ENCODE results near the gene ADGRV1. TPM values are rescaled to one million over a fixed set of nuclear protein-coding genes. Genes with fewer than 3 reads are reported as not detected.
"Not testable (repeated sequence)": the region's sequence is repeated elsewhere in the genome, so short reads cannot be mapped to it uniquely, and the experiment has no call there.

ADGRV1 gene
- total RNA-seq, 4 donors from 2014 or later: 1.9 to 11.3 TPM; not detected in 2

- Histone ChIP-seq H3K9me3 (no peaks in the 10 kb centered on the region), H3K4me3 (no peak overlapping the region), H3K27ac (no peak overlapping the region), H3K36me3 (no peaks in the 10 kb centered on the region), H3K27me3 (no peaks in the 10 kb centered on the region), H3K4me1 (no peaks in the 10 kb centered on the region)
- no peak for TF ChIP-seq POLR2A (IDR thresholded peaks at IDR 0.05)
- TF ChIP-seq, protein P1, sequence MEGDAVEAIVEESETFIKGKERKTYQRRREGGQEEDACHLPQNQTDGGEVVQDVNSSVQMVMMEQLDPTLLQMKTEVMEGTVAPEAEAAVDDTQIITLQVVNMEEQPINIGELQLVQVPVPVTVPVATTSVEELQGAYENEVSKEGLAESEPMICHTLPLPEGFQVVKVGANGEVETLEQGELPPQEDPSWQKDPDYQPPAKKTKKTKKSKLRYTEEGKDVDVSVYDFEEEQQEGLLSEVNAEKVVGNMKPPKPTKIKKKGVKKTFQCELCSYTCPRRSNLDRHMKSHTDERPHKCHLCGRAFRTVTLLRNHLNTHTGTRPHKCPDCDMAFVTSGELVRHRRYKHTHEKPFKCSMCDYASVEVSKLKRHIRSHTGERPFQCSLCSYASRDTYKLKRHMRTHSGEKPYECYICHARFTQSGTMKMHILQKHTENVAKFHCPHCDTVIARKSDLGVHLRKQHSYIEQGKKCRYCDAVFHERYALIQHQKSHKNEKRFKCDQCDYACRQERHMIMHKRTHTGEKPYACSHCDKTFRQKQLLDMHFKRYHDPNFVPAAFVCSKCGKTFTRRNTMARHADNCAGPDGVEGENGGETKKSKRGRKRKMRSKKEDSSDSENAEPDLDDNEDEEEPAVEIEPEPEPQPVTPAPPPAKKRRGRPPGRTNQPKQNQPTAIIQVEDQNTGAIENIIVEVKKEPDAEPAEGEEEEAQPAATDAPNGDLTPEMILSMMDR (IDR thresholded peaks at IDR 0.05): no peak
- intact Hi-C loops (cut with DNase I; ENCODE audit: low total_unique reads): no loop called here
- DNase-seq: no peak
Measured at GRCh38 chr5:91033370-91033769, 474.8 kb downstream of the ADGRV1 start.

DNA sequence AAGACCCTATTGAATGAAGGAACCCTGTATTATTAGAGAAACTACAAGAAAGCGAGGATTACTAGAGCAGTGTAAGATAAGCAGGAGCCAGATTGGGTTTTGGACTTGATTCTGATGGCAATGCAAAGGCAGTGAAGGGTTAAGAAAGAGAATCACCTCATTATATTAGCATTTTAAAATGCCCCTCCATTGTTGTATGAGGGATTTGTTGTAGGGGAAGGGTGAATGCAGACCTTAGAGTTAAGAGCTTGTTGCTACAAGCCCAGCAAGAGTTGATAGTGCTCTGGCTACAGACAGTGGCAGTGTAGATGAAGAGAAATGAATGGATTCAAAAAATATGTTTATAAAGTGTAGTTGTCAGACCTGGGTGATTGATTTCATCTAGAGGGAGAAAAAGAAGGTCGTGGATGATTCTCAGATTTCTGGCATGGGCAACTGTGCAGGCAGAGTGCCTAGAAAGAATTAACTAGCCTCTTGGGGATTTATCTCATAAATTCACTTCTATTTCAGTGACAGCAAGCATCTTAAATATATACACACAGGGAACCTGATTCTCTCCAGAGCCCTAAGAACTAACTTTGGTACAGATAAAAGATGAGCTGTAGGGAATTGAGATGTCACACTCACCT is 479.7 kb downstream of the ADGRV1 start:
- TF ChIP-seq POLR2A (IDR thresholded peaks at IDR 0.05): no peak

DNA sequence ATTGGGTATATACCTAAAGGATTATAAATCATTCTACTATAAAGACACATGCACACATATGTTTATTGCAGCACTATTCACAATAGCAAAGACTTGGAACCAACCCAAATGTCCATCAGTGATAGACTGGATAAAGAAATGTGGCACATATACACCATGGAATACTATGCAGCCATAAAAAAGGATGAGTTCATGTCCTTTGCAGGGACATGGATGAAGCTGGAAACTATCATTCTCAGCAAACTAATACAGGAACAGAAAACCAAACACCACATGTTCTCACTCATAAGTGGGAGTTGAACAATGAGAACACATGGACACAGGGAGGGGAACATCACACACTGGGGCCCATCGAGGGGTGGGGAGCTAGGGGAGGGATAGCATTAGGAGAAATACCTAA is 482.5 kb downstream of the ADGRV1 start:
- H3K4me3 ChIP-seq; H3K9me3 ChIP-seq; H3K4me1 ChIP-seq; H3K27ac ChIP-seq; DNase-seq; H3K27me3 ChIP-seq; intact Hi-C loops (cut with DNase I; ENCODE audit: low total_unique reads); H3K36me3 ChIP-seq: not testable (repeated sequence)

More for the DNA sequence above, 479.7 kb downstream of the ADGRV1 start:
- Histone ChIP-seq H3K9me3 (no peaks in the 10 kb centered on the region), H3K4me3 (no peak overlapping the region), H3K27me3 (no peaks in the 10 kb centered on the region), H3K36me3 (no peaks in the 10 kb centered on the region), H3K4me1 (no peaks in the 10 kb centered on the region), H3K27ac (peak overlapping the region in 1 of 2 donors; percentile 23)
- intact Hi-C loops (cut with DNase I; ENCODE audit: low total_unique reads): no loop called here
- peak in 1 of 2 donors; percentile 15 for DNase-seq

- intact Hi-C loops (cut with DNase I; ENCODE audit: low total_unique reads): no loop called here
- TF ChIP-seq POLR2A (IDR thresholded peaks at IDR 0.05): no peak
- TF ChIP-seq, protein P1 (IDR thresholded peaks at IDR 0.05): no peak
- Histone ChIP-seq H3K4me1 (no peaks in the 10 kb centered on the region), H3K27ac (no peak overlapping the region), H3K27me3 (no peaks in the 10 kb centered on the region), H3K9me3 (no peaks in the 10 kb centered on the region), H3K4me3 (no peak overlapping the region), H3K36me3 (no peaks in the 10 kb centered on the region)
- no peak for DNase-seq
Measured at GRCh38 chr5:91042247-91042935, 483.8 kb downstream of the ADGRV1 start.

DNA sequence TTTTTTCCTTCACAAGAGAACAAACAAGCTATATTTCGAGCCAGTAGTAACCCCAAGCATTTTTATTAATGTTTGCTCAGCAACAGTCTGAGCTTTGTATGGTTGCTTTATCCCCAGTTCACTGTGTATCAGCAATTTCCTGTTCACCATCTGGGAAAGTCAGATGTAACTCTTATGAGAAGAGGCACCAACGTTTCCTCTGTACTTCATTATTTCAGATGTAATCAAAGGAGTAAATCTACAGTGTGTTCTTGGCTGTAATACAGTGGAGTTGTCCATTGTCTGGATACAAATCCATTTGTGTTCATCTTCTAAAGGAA is 484.3 kb downstream of the ADGRV1 start:
- no peaks in the 10 kb centered on the region for H3K27me3 ChIP-seq
- H3K4me3 ChIP-seq: no peak overlapping the region
- no peak for DNase-seq
- H3K9me3 ChIP-seq: no peaks in the 10 kb centered on the region
- TF ChIP-seq POLR2A (IDR thresholded peaks at IDR 0.05): no peak
- TF ChIP-seq, protein P1 (IDR thresholded peaks at IDR 0.05): no peak
- intact Hi-C loops (cut with DNase I; ENCODE audit: low total_unique reads): no loop called here
- H3K27ac ChIP-seq: peak overlapping the region in 1 of 2 donors; percentile 11
- no peaks in the 10 kb centered on the region for H3K4me1 ChIP-seq
- no peaks in the 10 kb centered on the region for H3K36me3 ChIP-seq

- H3K27ac ChIP-seq: peak overlapping the region in 1 of 2 donors; percentile 16
- intact Hi-C loops (cut with DNase I; ENCODE audit: low total_unique reads): no loop called here
- DNase-seq: no peak
Measured at GRCh38 chr5:91048073-91048472, 489.5 kb downstream of the ADGRV1 start.

More at GRCh38 chr5:91048073-91048472, 489.5 kb downstream of the ADGRV1 start:
- Histone ChIP-seq H3K36me3 (no peaks in the 10 kb centered on the region), H3K27me3 (no peaks in the 10 kb centered on the region), H3K4me1 (no peaks in the 10 kb centered on the region), H3K9me3 (no peaks in the 10 kb centered on the region), H3K4me3 (no peak overlapping the region)
- TF ChIP-seq POLR2A (IDR thresholded peaks at IDR 0.05): no peak
- TF ChIP-seq, protein P1 (IDR thresholded peaks at IDR 0.05): no peak
